Measurements from ENCODE around the gene CLCA4.

GRCh38 chr1:86557739-86558138 lies 10.9 kb downstream of the CLCA4 start:
- TF ChIP-seq POU2F2 (IDR thresholded peaks at IDR 0.05; ENCODE audit: low read depth, low read length), result no peak
- TF ChIP-seq POLR2AphosphoS5 (IDR thresholded peaks at IDR 0.05; ENCODE audit: low read depth, low read length), result no peak
- no peak for TF ChIP-seq POLR2A (IDR thresholded peaks at IDR 0.05; ENCODE audit: low read depth, low read length)
- no peak for TF ChIP-seq SPI1 (IDR thresholded peaks at IDR 0.05; ENCODE audit: low read depth, low read length)
- TF ChIP-seq TAF1 (IDR thresholded peaks at IDR 0.05; ENCODE audit: low read depth, low read length), result no peak
- TF ChIP-seq PAX5 (IDR thresholded peaks at IDR 0.05; ENCODE audit: insufficient read depth, low read length, severe bottlenecking), result no peak
